Hair follicle dermal papilla cell (primary cell): ENCODE measurements around the gene TUBA1B. TPM values are rescaled to one million over a fixed set of nuclear protein-coding genes. Genes with fewer than 3 reads are reported as not detected.

Source experiments
- small RNA-seq: library from RNA; depleted of rRNA; stranded (forward); fragments of <200 nt; gene quantifications from one replicate; pipeline ENCODE3, GENCODE V24; 2012
- total RNA-seq: library from RNA; depleted of rRNA; stranded (reverse); fragments of >200 nt; gene quantifications from 2 replicates; pipeline ENCODE4 v1.2.3, GENCODE V29; 2012

The TUBA1B gene
- total RNA-seq, result 828 and 1,068 TPM in 2 replicates

GRCh38 chr12:49131051-49131893, at the start of gene TUBA1B:
TUBA1B (minus strand) TSS chr12:49131395; CDS start chr12:49131300, 95 bp downstream.

GRCh38 chr12:49110464-49111155, 20.6 kb downstream of the TUBA1B start, which contains the start of gene LMBR1L:
LMBR1L (minus strand) TSS chr12:49110847; CDS start chr12:49110555, 292 bp downstream.

GRCh38 chr12:49094160-49094974, 36.8 kb downstream of the TUBA1B start, which contains the start of gene DHH:
DHH (minus strand) TSS chr12:49094801; CDS start chr12:49094512, 289 bp downstream.

Small RNA genes lying within 50 kb of the gene (small RNA-seq; reads per million reads assigned to genes)
- gene RF00019, result not detected

Other genes with a start within 250 kb of the TUBA1B start
- gene FKBP11, start 205.9 kb downstream of the TUBA1B start, total RNA-seq, result 15.9 and 16.7 TPM in 2 replicates
- 54.5 and 61.6 TPM in 2 replicates for gene ARF3, start 173.9 kb downstream of the TUBA1B start, total RNA-seq
- 0.16 TPM in 1 of 2 replicates, not detected in the other for gene WNT10B, start 159.7 kb downstream of the TUBA1B start, total RNA-seq
- gene WNT1, start 153.1 kb downstream of the TUBA1B start, total RNA-seq, result not detected in 2 replicates
- 0.12 and 0.16 TPM in 2 replicates for gene DDN, start 132.0 kb downstream of the TUBA1B start, total RNA-seq
- 74.5 and 87.3 TPM in 2 replicates for gene PRKAG1, start 112.6 kb downstream of the TUBA1B start, total RNA-seq
- gene KMT2D, start 70.6 kb downstream of the TUBA1B start, total RNA-seq, result 39.2 and 40.6 TPM in 2 replicates
- gene RHEBL1, start 61.4 kb downstream of the TUBA1B start, total RNA-seq, result 0.36 TPM in 1 of 2 replicates, not detected in the other
- not detected in 2 replicates for gene DHH, start 36.6 kb downstream of the TUBA1B start, total RNA-seq
- gene LMBR1L, start 20.5 kb downstream of the TUBA1B start, total RNA-seq, result 22.5 and 36.3 TPM in 2 replicates
- 803 and 1,028 TPM in 2 replicates for gene TUBA1A, start 57.7 kb upstream of the TUBA1B start, total RNA-seq
- gene TUBA1C, start 133.7 kb upstream of the TUBA1B start, total RNA-seq, result 310 and 435 TPM in 2 replicates
- gene PRPH, start 163.8 kb upstream of the TUBA1B start, total RNA-seq, result 0.12 and 0.16 TPM in 2 replicates
- gene TROAP, start 191.9 kb upstream of the TUBA1B start, total RNA-seq, result 1.8 and 3.6 TPM in 2 replicates
- 0.12 TPM in 1 of 2 replicates, not detected in the other for gene C1QL4, start 205.8 kb upstream of the TUBA1B start, total RNA-seq
- gene DNAJC22, start 215.5 kb upstream of the TUBA1B start, total RNA-seq, result 0.32 and 1.1 TPM in 2 replicates
- gene SPATS2, start 236.1 kb upstream of the TUBA1B start, total RNA-seq, result 15.8 and 23.4 TPM in 2 replicates